Stimulated activated CD4-positive, alpha-beta T cell treated with anti-CD3 and anti-CD28 coated beads, Interleukin-1b, Interleukin-23, amount 100 ng/mL, for 48 hours (primary cell): ENCODE results near the gene DVL2.
"Not testable (repeated sequence)": the region's sequence is repeated elsewhere in the genome, so short reads cannot be mapped to it uniquely, and the experiment has no call there.

ENCODE experiments used
- DNase-seq: peaks from one replicate; pipeline ENCODE4 v3.0.0-alpha.2; 2020

The DVL2 gene

GRCh38 chr17:7254511-7254910, 20.2 kb upstream of the DVL2 start:
- no peak for DNase-seq

GRCh38 chr17:7253082-7253481, 18.8 kb upstream of the DVL2 start:
- no peak for DNase-seq

GRCh38 chr17:7252176-7253043, 18.1 kb upstream of the DVL2 start, which contains the start of gene ELP5:
Gene ELP5, plus strand, starts transcription at chr17:7252215. Its CDS starts 336 bp downstream, at chr17:7252551.
- DNase-seq: peak; percentile 93

GRCh38 chr17:7251661-7252175, 17.4 kb upstream of the DVL2 start, which contains the start of gene CTDNEP1:
Gene CTDNEP1, minus strand, starts transcription at chr17:7251734. Its CDS starts 438 bp downstream, at chr17:7251296.
- DNase-seq: peak; percentile 99

- DNase-seq: peak; percentile 22
Measured at GRCh38 chr17:7250695-7251627, 16.6 kb upstream of the DVL2 start.

- DNase-seq: no peak
Measured at GRCh38 chr17:7249830-7250229, 15.5 kb upstream of the DVL2 start.

GRCh38 chr17:7249214-7249613, 14.9 kb upstream of the DVL2 start:
- DNase-seq: no peak

- no peak for DNase-seq
Measured at GRCh38 chr17:7248796-7249195, 14.5 kb upstream of the DVL2 start.

- no peak for DNase-seq
Measured at GRCh38 chr17:7246779-7247178, 12.5 kb upstream of the DVL2 start.

GRCh38 chr17:7243838-7244237, 9.5 kb upstream of the DVL2 start:
- not testable (repeated sequence) for DNase-seq

GRCh38 chr17:7243453-7243729, 9.1 kb upstream of the DVL2 start:
- no peak for DNase-seq

- DNase-seq: peak; percentile 91
Measured at GRCh38 chr17:7242717-7243452, 8.6 kb upstream of the DVL2 start.

GRCh38 chr17:7241783-7242716, 7.7 kb upstream of the DVL2 start, which contains the start of gene GABARAP:
Gene GABARAP, minus strand, starts transcription at chr17:7242449. Its CDS starts 119 bp downstream, at chr17:7242330.
- peak; percentile 91 for DNase-seq

- DNase-seq: no peak
Measured at GRCh38 chr17:7241090-7241733, 6.9 kb upstream of the DVL2 start.

GRCh38 chr17:7240375-7240774, 6.1 kb upstream of the DVL2 start:
- no peak for DNase-seq

GRCh38 chr17:7239091-7240027, 5.0 kb upstream of the DVL2 start, which contains the start of gene PHF23:
Gene PHF23, minus strand, starts transcription at chr17:7239457. Its CDS starts 178 bp downstream, at chr17:7239279.
- DNase-seq: peak; percentile 98

GRCh38 chr17:7238420-7239090, 4.2 kb upstream of the DVL2 start:
- DNase-seq: no peak

- peak; percentile 85 for DNase-seq
Measured at GRCh38 chr17:7237761-7238419, 3.6 kb upstream of the DVL2 start.
